ENCODE measurements around the gene PCBP1. TPM values are rescaled to one million over a fixed set of nuclear protein-coding genes. Genes with fewer than 3 reads are reported as not detected.

Gene PCBP1
- total and polyA plus RNA-seq, 12 donors, result 32.8 to 511 (median 309) TPM

DNA sequence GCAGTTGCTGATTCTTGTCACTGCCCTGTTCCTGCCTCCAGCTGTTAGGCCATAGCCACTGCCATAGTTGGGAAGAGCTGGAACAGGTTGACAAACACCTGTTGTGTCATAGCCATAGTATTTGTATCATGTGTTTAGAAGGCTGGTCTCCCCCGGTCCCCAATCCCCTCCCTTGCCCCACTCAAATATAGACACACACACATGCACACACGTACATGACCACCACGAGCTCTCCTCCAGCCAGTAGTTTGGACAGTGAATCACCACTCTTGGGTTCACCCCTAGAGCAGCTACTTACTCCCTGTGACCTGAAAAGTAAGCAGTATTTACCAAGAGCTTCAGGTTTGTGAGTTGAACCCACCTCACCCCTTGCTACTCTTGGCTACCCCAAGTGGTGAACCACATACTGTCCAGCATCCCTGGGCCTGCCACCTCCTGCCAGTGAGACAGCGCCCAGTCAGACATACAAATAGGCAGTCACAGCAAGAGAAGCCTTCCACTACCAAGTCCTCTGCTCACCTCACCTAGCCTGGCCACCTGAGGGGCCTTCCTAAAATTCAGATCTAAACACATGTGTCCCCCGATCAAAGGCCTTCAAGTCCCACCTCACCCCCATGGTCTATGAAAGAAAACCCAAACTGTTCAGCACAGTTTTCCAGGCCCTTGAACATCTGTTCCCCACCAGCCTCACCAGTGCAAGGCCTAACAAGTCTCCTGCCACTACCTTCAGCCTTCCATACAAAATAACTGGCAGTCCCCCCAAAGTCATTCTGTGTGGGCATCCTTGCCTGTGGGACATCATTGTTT is 7.1 kb downstream of the PCBP1 start:
- WGBS, 4 donors, result 90 to 97% (median 93%) methylated on average over 3 to 5 of the region's 5 CpGs
- H3K4me1 ChIP-seq (replicated peaks in 1 of 2), result peaks cover 14 to 27% of the 10 kb centered on the region in 2 donors
- peak overlapping the region; percentile 37 to 86 (median 72) for H3K27ac ChIP-seq
- H3K36me3 ChIP-seq (replicated peaks in 1 of 2), result no peaks in the 10 kb centered on the region
- no peak for DNase-seq
- TF ChIP-seq, protein P1, sequence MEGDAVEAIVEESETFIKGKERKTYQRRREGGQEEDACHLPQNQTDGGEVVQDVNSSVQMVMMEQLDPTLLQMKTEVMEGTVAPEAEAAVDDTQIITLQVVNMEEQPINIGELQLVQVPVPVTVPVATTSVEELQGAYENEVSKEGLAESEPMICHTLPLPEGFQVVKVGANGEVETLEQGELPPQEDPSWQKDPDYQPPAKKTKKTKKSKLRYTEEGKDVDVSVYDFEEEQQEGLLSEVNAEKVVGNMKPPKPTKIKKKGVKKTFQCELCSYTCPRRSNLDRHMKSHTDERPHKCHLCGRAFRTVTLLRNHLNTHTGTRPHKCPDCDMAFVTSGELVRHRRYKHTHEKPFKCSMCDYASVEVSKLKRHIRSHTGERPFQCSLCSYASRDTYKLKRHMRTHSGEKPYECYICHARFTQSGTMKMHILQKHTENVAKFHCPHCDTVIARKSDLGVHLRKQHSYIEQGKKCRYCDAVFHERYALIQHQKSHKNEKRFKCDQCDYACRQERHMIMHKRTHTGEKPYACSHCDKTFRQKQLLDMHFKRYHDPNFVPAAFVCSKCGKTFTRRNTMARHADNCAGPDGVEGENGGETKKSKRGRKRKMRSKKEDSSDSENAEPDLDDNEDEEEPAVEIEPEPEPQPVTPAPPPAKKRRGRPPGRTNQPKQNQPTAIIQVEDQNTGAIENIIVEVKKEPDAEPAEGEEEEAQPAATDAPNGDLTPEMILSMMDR (IDR thresholded peaks at IDR 0.05), result no peak
- H3K9me3 ChIP-seq (replicated peaks in 1 of 3), result no peaks in the 10 kb centered on the region
- no peak overlapping the region for H3K4me3 ChIP-seq
- intact Hi-C loops (cut with DNase I), result no loop called here
- no peaks in the 10 kb centered on the region for H3K27me3 ChIP-seq

DNA sequence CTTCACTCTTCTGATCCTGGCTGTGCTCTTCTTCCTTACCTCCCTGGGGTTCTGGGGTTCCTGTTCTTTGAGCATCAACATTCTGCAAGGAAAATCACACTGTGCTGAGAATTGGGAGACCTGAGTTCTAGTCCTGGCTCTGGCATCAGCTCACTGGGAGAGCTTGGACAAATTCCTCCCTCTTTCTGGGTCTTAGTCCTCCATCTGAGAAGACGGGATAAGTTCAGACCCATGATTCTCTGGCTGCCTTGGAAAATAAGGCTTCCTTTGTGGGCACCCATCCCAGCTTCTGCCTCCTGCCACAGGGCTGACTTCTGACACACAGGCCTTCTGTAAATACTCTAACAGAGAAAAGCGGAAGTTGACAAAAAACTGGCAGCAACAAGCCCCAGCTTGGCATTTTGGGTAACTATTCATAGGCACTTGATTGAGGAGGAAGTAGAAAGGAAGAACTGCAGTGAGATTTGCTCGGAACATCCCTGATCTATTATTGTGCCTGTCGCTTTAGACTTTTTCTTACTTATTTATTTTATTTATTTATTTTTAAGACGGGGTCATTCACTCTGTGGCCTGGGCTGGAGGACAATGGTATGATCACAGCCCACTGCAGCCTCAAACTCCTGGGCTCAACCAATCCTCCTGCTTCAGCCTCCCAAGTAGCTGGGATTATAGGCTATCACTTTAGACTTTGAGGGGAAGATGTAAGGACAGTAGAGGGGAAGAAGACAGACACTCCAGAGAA is 7.9 kb downstream of the PCBP1 start:
- TF ChIP-seq POLR2A (IDR thresholded peaks at IDR 0.05), result peak in 1 of 2 donors; percentile 54
- TF ChIP-seq, protein P1 (IDR thresholded peaks at IDR 0.05), result no peak
- H3K27ac ChIP-seq, result peak overlapping the region; percentile 37 to 86 (median 72)
- intact Hi-C loops (cut with DNase I), result no loop called here
- H3K4me3 ChIP-seq, result no peak overlapping the region
- H3K36me3 ChIP-seq (replicated peaks in 1 of 2), result no peaks in the 10 kb centered on the region
- H3K9me3 ChIP-seq (replicated peaks in 1 of 3), result no peaks in the 10 kb centered on the region
- H3K27me3 ChIP-seq, result no peaks in the 10 kb centered on the region
- WGBS, 4 donors, result 31 to 48% (median 38%) methylated on average over 5 of the region's 5 CpGs
- peak; percentile 51 to 85 (median 67) for DNase-seq
- peaks cover 6 to 20% of the 10 kb centered on the region in 2 donors for H3K4me1 ChIP-seq (replicated peaks in 1 of 2)

DNA sequence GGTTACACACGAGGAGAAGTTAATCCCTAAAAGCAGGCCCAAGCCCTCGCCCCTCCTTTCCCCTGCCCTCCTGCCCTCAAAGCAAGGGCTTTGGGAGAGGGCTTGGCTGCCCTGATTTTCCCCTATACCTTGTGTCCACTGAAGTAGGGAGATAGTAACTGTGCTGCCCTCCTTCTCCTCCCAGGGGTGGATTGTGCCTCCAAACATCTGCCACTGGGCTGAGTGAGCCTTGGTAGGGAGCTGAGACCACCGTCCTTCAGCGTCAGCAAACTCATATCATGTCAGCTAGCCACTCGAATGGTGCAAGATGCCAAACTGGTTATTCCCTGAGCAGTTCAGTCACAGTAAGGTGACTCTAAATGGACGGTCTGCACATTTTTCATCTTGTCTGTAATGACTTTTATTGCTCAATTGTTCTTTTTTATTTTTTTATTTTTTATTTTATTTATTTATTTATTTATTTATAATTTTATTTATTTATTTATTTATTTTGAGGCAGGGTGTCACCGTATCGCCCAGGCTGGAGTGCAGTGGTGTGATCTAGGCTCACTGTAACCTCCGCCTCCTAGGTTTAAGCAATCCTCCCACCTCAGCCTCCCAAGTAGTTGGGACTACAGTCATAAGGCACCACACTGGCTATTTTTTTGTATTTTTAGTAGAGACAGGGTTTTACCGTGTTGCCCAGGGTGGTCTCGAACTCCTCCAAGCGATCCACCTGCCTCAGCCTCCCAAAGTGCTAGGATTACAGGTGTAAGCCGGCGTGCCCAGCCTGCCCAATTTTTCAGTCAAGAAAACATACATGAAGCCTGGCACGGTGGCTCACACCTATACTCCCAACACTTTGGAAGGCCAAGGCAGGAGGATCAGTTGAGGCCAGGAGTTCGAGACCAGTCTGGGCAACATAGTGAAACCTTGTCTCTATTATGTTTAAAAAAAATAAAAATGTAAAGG is 8.7 kb downstream of the PCBP1 start:
- H3K36me3 ChIP-seq (replicated peaks in 1 of 2), result no peaks in the 10 kb centered on the region

More for the DNA sequence above, 8.7 kb downstream of the PCBP1 start:
- DNase-seq, result no peak
- H3K4me3 ChIP-seq, result no peak overlapping the region
- TF ChIP-seq, protein P1 (IDR thresholded peaks at IDR 0.05), result no peak
- TF ChIP-seq POLR2A (IDR thresholded peaks at IDR 0.05), result no peak
- no peaks in the 10 kb centered on the region for H3K9me3 ChIP-seq (replicated peaks in 1 of 3)
- 86 to 93% (median 91%) methylated on average over 16 of the region's 16 CpGs for WGBS, 4 donors
- intact Hi-C loops (cut with DNase I), result no loop called here
- no peaks in the 10 kb centered on the region for H3K27me3 ChIP-seq
- H3K27ac ChIP-seq, result peak overlapping the region in 4 of 5 donors; percentile 62 to 86 (median 78)
- H3K4me1 ChIP-seq (replicated peaks in 1 of 2), result peaks cover 5 to 15% of the 10 kb centered on the region in 2 donors

All from adrenal gland (tissue), 12 donors.